ENCODE results near the gene PRM1. TPM values are rescaled to one million over a fixed set of nuclear protein-coding genes. Genes with fewer than 3 reads are reported as not detected.

The PRM1 gene
- total RNA-seq, 2 experiments from 2014 or later = not detected

DNA sequence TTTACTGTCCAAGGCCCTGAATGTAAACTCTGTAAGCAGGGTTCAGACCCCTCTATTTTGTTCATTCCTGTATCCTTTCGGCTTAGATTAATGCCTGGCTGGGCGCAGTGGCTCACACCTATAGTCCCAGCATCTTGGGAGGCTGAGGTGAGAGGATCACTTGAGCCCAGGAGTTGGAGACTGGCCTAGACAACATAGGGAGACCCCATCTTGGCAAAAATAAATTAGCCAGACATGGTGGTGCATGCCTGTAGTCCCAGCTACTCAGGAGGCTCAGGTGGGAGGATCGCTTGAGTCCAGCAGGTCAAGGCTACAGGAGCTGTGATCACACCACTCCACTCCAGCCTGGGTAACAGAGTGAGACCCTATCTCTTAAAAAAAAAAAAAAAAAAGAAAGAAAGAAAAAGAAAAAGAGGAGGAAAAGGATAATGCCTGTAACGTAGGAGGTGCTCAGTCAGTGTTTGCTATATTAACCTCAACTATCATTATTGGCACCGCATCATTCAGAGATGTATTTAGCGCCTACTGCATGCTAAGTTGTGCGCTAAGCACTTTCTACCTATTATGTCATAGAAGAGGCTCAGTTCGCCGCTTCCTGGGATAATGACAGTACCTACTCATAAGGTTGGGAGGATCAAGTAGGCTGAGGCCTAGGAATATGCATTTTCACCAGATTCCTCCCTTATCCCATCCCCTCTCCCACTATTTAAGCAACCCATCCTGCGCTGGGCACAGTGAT, 30.2 kb downstream of the PRM1 start:
- Mint-ChIP-seq H3K27me3 (no peaks in the 10 kb centered on the region), H3K9me3 (no peaks in the 10 kb centered on the region), H3K4me1 (peaks cover 60% of the 10 kb centered on the region), H3K4me3 (no peak overlapping the region), H3K36me3 (ENCODE audit: low read depth) (peaks cover 74% of the 10 kb centered on the region), H3K27ac (peak overlapping the region; percentile 92)
- ChIA-PET POLR2A (interaction anchor here (1.0 to 10.1 kb wide), 14 partner anchors 15 to 282 kb away, joined by 3 to 309 read pairs (median 10); no protein-coding TSS in a partner anchor), CTCF (interaction anchor here (1.5 to 6.6 kb wide), 7 partner anchors 44 to 287 kb away, joined by 4 to 50 read pairs (median 6); no protein-coding TSS in a partner anchor)
- no peak for DNase-seq

DNA sequence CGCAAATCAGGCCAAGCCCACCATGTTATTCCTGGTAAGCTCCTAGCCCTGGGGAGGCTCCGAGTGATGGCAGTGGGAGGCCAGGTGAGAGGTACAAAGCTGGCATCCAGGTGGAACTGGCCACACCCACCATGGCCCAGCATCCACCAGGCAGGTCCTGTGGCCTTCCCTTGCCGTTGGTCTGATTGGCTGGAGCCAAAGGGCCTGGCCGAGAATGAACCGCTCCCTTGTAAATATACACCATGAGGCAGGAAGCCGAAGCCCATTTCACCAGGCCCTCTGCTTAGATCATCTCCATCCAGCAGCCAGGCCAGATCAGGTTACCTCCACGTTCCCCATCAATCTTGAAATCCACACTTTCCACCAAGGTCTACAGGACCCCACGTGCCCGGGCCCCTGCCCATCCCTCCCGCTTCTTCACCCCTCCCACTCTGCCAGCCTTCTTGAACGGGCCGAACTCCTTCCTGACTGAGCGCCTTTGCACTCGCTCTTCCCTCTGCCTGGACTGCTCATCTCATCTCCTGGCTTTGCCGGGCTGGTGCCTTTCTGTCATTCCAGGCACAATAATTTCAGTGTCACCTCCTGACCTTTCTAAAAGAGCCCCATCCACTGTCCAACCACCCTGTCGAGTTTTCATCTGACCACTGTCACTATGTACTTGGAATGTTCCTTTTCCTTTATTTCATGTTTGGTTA, 30.9 kb downstream of the PRM1 start:
- ChIA-PET CTCF (interaction anchor here (0.6 kb wide), 1 partner anchor 44 kb away, joined by 3 read pairs; no protein-coding TSS in a partner anchor), POLR2A (interaction anchor here (2.5 to 10.1 kb wide), 4 partner anchors 14 to 267 kb away, joined by 6 to 302 read pairs (median 38); no protein-coding TSS in a partner anchor)
- H3K9me3 Mint-ChIP-seq = no peaks in the 10 kb centered on the region
- peak overlapping the region; percentile 32 for H3K27ac Mint-ChIP-seq
- H3K4me1 Mint-ChIP-seq = peaks cover 67% of the 10 kb centered on the region
- H3K36me3 Mint-ChIP-seq (ENCODE audit: low read depth) = peaks cover 72% of the 10 kb centered on the region
- no peaks in the 10 kb centered on the region for H3K27me3 Mint-ChIP-seq
- no peak overlapping the region for H3K4me3 Mint-ChIP-seq
- DNase-seq = peak; percentile 37

DNA sequence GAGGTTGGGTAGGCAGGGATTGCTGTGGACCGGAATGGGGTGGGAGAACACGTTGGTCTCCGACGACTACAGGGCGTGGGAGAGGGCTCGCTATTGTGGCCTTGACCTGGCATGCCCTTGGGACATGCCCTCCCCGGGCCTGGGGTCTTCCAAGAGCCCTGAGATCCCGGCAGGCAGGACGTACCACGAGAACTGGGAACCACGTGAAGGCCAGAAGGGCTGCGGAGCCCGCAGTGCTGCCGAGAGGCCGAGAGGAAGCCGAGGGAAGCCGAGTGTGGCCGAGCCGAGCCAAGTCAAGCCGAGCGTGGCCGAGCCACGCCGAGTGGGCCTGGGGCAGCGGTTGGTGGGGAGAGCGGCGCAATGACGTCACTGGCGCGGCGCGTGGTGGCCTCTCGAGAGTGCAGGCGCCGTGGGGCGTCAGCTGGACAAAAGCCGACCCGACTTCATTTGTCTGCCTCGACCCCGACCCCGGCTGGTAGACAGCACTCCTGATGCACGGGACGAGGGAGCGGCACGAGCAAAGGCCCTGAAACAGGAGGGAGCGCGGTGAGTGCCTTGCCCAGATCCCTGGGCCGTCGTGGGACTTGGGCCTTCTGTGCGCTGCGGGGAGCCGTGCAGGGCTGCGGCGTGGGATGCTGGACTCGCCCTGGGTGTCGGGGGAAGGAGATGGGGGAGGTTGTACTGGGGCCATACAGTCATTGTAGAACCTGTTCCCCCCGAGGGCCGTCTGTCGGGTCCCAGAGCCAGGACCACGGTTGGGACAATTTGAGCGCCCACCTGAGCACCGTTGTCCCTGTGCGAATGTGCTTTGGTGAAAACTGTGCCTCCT, 31.7 kb downstream of the PRM1 start:
- Mint-ChIP-seq H3K9me3 (no peaks in the 10 kb centered on the region), H3K4me3 (no peak overlapping the region)
- CTCF ChIA-PET = interaction anchor here (0.6 kb wide), 1 partner anchor 45 kb away, joined by 3 read pairs; no protein-coding TSS in a partner anchor

DNA sequence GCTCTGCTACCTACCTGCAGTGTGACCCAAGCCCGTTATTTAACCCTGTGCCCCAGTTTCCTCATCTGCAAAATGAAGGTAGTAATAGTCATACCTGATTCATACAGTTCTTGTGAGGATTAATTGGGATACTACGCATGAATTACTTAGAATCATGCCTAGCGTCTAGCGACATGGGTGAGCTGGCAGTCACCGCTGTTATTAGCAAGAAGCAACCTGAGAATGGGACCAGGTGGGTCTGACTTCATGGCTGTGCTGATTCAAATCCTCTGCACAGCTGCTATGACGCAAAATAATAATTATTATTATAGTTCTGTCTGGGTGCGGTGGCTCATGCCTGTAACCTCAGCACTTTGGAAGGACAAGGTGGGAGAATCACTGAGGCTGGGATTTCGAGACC, 33.0 kb downstream of the PRM1 start:
- Mint-ChIP-seq H3K36me3 (ENCODE audit: low read depth) (peaks cover 51% of the 10 kb centered on the region), H3K4me3 (no peak overlapping the region), H3K27ac (peak overlapping the region; percentile 32), H3K9me3 (no peaks in the 10 kb centered on the region), H3K4me1 (peaks cover 69% of the 10 kb centered on the region), H3K27me3 (no peaks in the 10 kb centered on the region)
- ChIA-PET POLR2A (interaction anchor here (0.7 to 3.8 kb wide), 15 partner anchors 8 to 276 kb away, joined by 3 to 37 read pairs (median 4); partner anchors contain the start of gene SOCS1), CTCF (interaction anchor here (0.6 to 1.6 kb wide), 5 partner anchors 15 to 277 kb away, joined by 3 to 6 read pairs (median 3); no protein-coding TSS in a partner anchor)
- no peak for DNase-seq

More for the DNA sequence above, 31.7 kb downstream of the PRM1 start:
- H3K27me3 Mint-ChIP-seq = no peaks in the 10 kb centered on the region
- peak overlapping the region; percentile 32 for H3K27ac Mint-ChIP-seq
- H3K36me3 Mint-ChIP-seq (ENCODE audit: low read depth) = peaks cover 64% of the 10 kb centered on the region
- peaks cover 71% of the 10 kb centered on the region for H3K4me1 Mint-ChIP-seq
- POLR2A ChIA-PET = interaction anchor here (2.5 to 10.1 kb wide), 2 partner anchors 13 to 144 kb away, joined by 6 to 302 read pairs; no protein-coding TSS in a partner anchor
- peak; percentile 25 for DNase-seq

DNA sequence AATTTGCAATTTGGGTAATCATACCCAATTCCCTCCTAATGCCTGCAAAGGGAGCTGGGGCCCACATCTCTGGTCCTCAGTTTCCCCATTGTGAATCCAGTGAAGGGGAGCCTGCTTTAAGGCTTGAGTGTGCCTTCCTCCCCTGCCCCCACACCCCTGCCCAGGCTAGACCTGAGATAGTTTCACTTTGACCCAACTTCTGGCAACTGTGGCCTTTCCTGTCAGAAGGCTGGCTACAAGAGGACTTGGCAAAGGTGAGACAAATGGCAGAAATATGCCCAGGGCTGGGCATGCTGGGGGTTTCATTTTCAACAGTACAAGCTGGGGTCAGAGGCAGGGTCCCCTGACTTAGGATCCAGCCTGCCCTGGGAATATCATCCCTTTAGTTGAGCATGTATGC, 35.1 kb downstream of the PRM1 start:
- no peak overlapping the region for H3K4me3 Mint-ChIP-seq
- peaks cover 32% of the 10 kb centered on the region for H3K36me3 Mint-ChIP-seq (ENCODE audit: low read depth)
- CTCF ChIA-PET = interaction anchor here (0.6 to 1.8 kb wide), 11 partner anchors 10 to 498 kb away, joined by 3 to 5 read pairs (median 4); partner anchors contain the start of gene SOCS1

DNA sequence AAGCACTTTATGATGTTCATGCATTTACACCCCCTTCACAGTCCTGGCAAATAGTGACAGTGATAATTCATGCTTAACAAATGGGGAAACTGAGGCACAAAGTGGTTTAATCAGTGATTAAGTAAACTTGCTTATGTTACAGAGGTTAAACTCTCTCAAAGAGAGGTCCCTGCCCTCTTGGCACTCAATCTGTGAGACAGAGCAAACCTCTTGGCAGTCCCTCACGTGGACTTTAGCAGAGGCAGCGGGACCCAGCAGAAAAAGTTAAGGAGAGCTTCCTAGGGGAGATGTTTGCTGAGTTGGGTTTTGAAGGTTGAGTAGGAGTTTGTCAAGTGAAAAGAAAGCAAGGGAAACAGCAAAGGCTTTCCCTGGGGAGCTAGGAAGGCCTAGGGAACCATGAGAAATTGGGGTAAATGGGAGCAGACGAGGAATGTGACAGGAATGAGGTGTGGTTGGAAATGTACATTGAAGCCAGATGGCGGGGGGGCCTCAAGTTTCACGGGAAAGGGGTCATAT, 35.9 kb downstream of the PRM1 start:
- CTCF ChIA-PET = interaction anchor here (1.0 to 1.7 kb wide), 8 partner anchors 10 to 280 kb away, joined by 3 to 5 read pairs (median 4); partner anchors contain the start of gene SOCS1
- Mint-ChIP-seq H3K4me3 (no peak overlapping the region), H3K9me3 (no peaks in the 10 kb centered on the region), H3K4me1 (peaks cover 47% of the 10 kb centered on the region), H3K36me3 (ENCODE audit: low read depth) (peaks cover 25% of the 10 kb centered on the region), H3K27me3 (no peaks in the 10 kb centered on the region), H3K27ac (no peak overlapping the region)
- POLR2A ChIA-PET = interaction anchor here (1.1 to 3.8 kb wide), 11 partner anchors 9 to 279 kb away, joined by 3 to 37 read pairs (median 5); partner anchors contain the start of gene SOCS1
- DNase-seq = no peak

More for the DNA sequence above, 35.1 kb downstream of the PRM1 start:
- H3K9me3 Mint-ChIP-seq = no peaks in the 10 kb centered on the region
- H3K27ac Mint-ChIP-seq = peak overlapping the region; percentile 17
- peak; percentile 56 for DNase-seq
- H3K27me3 Mint-ChIP-seq = no peaks in the 10 kb centered on the region
- H3K4me1 Mint-ChIP-seq = peaks cover 54% of the 10 kb centered on the region
- POLR2A ChIA-PET = interaction anchor here (0.7 to 3.8 kb wide), 16 partner anchors 9 to 280 kb away, joined by 3 to 37 read pairs (median 4); partner anchors contain the start of gene SOCS1

DNA sequence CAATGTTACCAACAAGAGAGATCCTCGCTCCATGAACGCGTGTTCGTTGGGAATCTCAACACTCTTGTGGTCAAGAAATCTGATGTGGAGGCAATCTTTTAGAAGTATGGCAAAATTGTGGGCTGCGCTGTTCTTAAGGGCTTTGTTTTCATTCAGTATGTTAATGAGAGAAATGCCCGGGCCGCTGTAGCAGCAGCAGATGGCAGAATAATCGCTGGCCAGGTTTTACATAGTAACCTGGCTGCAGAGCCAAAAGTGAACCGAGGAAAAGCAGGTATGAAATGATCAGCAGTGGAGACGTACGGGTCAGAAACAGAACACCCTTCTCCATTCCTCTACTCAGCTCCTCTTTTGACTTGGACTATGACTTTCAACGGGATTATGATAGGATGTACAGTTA, 38.5 kb downstream of the PRM1 start:
- CTCF ChIA-PET = interaction anchor here (0.9 to 2.0 kb wide), 3 partner anchors 11 to 20 kb away, joined by 3 to 6 read pairs (median 3); partner anchors contain the start of gene SOCS1
- POLR2A ChIA-PET = interaction anchor here (1.9 to 15.7 kb wide), 2 partner anchors 10 to 11 kb away, joined by 4 to 302 read pairs; partner anchors contain the start of gene SOCS1
- no peak for DNase-seq
- Mint-ChIP-seq H3K36me3 (ENCODE audit: low read depth) (peaks cover 7% of the 10 kb centered on the region), H3K4me1 (peaks cover 32% of the 10 kb centered on the region), H3K4me3 (no peak overlapping the region), H3K9me3 (no peaks in the 10 kb centered on the region), H3K27ac (no peak overlapping the region), H3K27me3 (no peaks in the 10 kb centered on the region)

DNA sequence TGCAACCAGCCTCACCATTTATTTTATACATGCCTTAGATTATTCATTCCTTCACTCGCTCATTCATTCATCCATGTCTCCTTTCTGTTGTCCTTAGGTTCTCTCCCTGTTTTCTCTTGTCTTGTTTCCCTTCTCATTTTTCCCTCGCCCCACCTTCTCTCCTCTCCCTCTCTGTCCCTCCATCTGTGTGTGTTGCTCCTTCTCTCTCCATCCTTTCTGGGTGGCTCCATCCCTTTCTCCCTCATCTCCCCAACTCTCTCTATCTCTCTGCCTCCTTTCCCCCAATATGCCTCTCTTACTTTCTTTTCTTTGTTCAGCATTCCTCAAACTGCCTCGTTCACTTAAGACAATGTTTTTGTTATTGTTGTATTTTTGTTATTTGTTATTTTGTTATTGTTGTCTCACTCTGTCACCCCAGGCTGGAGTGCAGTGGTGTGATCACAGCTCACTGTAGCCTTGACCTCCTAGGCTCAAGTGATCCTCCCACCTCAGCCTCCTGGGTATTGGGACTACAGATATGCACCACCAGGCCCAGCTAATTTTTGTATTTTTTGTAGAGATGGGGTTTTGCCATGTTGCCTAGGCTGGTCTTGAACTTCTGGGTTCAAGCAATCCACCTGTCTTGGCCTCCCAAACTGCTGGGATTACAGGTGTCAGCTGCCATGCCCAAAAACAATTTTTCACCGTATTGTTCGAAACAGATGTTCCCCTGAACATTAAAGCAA, 39.5 kb downstream of the PRM1 start:
- H3K27ac Mint-ChIP-seq = no peak overlapping the region

DNA sequence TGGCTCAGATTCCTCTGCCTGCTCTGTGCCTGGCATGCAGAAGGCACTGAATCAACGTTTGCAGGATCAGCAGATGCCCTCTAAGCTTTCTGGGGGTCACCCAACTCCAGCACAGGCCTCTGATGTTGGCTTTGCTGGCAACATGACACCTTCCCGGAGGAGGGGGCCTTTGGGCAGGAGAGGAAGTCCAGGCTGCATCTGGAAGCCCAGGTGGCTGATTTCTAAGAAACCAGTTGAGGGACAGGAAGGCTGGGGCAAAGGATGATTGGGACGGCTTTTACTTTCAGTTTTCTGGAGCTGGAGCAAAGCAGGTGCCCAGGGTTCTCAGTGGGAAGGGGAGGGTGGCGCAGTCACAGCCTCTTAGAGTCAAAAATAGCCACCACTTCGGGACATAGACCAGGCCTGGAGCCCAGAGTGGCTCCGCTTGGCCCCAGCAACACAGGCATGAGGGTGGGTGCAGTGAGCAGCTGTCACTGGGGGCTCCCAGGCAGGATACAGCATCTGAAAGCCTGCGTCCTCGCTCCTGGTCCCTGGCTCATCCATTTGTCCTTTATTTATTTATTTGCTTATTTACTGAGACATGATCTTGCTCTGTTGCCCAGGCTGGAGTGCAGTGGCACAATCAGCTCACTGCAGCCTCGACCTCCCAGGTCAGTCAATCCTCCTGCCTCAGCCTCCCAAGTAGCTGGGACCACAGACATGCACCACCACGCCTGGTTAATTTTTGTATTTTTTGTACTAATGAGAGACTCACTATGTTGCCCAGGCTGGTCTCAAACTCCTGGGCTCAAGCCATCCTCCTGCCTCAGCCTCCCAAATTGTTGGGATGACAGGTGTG, 40.3 kb downstream of the PRM1 start:
- ChIA-PET POLR2A (interaction anchor here (1.0 to 15.7 kb wide), 6 partner anchors 13 to 275 kb away, joined by 3 to 302 read pairs (median 7); partner anchors contain the start of gene SOCS1), CTCF (interaction anchor here (0.8 to 2.0 kb wide), 5 partner anchors 12 to 269 kb away, joined by 3 to 6 read pairs (median 4); no protein-coding TSS in a partner anchor)
- Mint-ChIP-seq H3K4me1 (peaks cover 29% of the 10 kb centered on the region), H3K27me3 (no peaks in the 10 kb centered on the region), H3K27ac (no peak overlapping the region), H3K4me3 (peak overlapping the region; percentile 38), H3K36me3 (ENCODE audit: low read depth) (no peaks in the 10 kb centered on the region), H3K9me3 (no peaks in the 10 kb centered on the region)
- DNase-seq = peak; percentile 46

More for the DNA sequence above, 39.5 kb downstream of the PRM1 start:
- POLR2A ChIA-PET = interaction anchor here (1.0 to 15.7 kb wide), 7 partner anchors 9 to 275 kb away, joined by 3 to 302 read pairs (median 6); partner anchors contain the start of gene SOCS1
- CTCF ChIA-PET = interaction anchor here (0.9 to 2.0 kb wide), 4 partner anchors 14 to 259 kb away, joined by 3 to 6 read pairs (median 4); partner anchors contain the start of gene SOCS1
- Mint-ChIP-seq H3K4me3 (no peak overlapping the region), H3K4me1 (peaks cover 32% of the 10 kb centered on the region), H3K27me3 (no peaks in the 10 kb centered on the region), H3K36me3 (ENCODE audit: low read depth) (peaks cover under 1% of the 10 kb centered on the region), H3K9me3 (no peaks in the 10 kb centered on the region)
- no peak for DNase-seq

Measured in activated CD4-positive, alpha-beta memory T cell treated with anti-CD3 and anti-CD28 coated beads, Interleukin-2, amount 10 ng/mL, durations not matched to agents 7 days and 5 days (primary cell).